Pons (tissue), 1 donor: ENCODE data around the gene GRIK2.

Experiments
- DNase-seq: peaks from one replicate; pipeline ENCODE4 v3.0.0-alpha.2; 2016; ENCODE audit warnings: low spot score

The GRIK2 gene

DNA sequence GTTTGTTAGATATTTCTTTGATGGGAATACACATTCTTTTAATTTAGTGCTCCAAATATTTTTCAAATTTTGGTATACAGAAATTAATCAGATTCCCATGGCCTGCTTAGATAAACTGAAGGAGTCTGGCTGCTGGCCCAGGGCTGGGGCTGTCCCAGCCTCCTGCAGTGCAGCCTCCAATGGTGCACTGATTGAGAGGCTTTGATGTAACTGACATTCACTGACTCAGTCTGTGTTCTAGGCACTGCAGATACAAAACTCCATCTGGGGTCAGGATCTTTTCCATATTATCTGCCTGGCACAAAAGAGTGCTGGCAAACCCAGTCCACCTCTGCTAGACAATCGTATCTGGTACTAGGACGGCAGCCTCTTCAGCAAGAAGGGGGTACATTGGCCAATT, 64.8 kb downstream of the GRIK2 start:
- DNase-seq = peak; percentile 3

- no peak for DNase-seq
Measured at GRCh38 chr6:101458826-101459225, 65.3 kb downstream of the GRIK2 start.

DNA sequence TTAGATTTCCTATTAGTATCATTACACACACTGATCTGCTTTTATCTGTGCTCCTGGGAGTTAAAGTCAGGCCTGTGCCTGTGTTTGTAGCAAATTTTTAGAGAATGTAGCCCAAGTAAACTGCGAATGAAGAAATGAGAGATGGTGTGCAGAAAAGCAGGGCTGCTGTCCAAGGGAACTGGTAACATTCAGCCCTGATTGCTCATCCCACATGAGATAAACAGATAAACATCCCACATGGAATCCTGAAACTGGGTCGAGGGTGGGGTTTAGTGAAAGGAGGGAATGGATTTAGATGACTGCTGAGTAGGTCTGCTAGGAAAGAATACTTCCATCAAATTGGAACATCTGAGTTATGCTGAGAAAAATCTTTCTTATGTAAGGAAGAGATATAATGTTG, 69.1 kb downstream of the GRIK2 start:
- DNase-seq = no peak

GRCh38 chr6:101465863-101466262, 72.4 kb downstream of the GRIK2 start:
- no peak for DNase-seq

DNA sequence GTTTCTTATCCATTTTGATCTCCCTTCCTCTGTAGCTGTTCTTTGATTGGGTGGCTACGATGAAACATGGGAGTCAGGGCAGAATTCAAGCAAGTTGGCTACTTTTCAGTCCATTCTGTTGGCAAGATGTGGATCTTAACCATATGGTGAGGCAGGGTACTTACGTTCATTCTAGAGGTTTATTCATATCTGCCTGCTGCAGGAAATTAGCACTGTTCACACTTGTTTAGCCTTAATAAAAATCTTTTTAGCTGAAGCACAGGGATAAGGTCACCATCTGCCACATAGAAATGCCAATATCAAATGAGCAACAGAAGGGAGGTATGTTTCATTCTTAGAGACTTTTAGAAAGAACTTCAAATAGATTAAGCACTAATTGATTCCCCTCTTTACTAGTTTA, 83.9 kb downstream of the GRIK2 start:
- peak; percentile 7 for DNase-seq

GRCh38 chr6:101478891-101479290, 85.4 kb downstream of the GRIK2 start:
- no peak for DNase-seq

DNA sequence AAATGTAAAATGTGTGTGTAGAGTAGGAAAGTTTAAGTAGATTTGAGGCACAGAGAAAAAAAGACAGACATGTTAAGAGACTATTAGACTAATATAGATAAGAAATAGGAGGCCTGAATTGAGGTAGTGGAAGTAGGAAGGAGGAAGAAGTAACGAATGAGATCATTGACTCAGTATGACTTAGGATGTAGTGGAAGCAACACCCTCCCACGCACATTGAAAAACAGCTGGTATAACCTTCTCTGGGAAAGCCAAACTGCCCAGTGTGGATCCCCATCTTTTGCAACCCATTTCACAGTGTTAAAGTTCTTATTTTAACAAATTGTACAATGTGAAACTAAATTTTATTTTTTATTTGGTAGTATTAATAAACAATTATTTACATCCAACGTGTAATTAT, 89.1 kb downstream of the GRIK2 start:
- no peak for DNase-seq

DNA sequence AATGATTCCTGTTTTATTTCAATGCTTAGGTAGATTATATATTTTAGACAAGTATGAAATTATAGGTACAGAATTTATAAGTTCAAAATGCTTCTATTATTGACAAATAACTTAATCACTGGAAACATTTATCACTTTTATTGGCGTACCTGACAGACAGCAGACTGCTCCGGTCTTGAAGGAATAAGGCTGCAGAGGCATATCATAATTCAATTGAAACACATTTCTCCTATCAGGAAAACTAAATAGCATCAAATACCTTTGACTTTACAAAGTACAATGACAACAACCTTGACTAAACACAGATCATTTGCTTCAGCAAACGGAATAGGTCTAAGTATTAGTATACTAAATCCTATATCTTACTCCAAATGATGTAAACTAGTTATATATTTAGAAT, 91.3 kb downstream of the GRIK2 start:
- no peak for DNase-seq

GRCh38 chr6:101486124-101486523, 92.6 kb downstream of the GRIK2 start:
- DNase-seq = no peak

DNA sequence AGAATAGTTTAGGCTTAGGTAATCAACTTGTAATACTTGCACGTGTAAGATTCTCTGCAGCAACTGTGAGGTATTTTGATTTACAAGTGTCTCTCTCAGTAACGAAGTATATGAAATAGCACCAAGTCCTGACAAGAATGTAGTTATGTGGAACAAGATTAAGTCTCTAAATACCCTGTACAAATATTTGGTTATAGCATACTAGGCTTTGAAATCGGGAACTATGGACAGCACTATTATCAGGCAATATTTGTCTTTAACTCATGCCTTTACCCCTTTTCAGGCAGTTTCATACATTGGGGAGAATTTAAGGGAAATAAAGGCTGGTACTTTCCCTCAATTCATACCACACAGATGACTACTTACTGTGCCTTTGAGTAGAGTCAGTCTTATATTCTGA, 93.2 kb downstream of the GRIK2 start:
- no peak for DNase-seq

- no peak for DNase-seq
Measured at GRCh38 chr6:101489456-101489855, 95.9 kb downstream of the GRIK2 start.

GRCh38 chr6:101490857-101491256, 97.3 kb downstream of the GRIK2 start:
- no peak for DNase-seq

DNA sequence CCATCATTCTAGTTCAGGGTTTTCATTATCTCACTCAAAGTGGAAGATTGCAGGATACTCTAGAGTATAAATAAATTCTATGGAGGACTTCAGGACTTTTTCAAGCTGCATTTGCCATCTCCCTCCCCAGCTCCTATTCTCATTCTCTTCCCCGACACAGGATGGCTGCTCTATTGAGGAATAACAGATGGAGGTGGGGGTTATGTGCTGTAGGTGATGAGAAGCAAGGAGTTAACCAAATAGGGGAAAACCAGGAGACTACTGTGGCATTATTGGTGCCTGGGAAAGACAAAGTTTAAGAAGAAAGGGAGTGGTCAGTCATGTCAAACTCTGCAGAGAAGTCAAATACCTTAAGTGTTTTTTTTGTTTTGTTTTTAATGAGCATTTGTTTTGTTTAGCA, 109.3 kb downstream of the GRIK2 start:
- no peak for DNase-seq

DNA sequence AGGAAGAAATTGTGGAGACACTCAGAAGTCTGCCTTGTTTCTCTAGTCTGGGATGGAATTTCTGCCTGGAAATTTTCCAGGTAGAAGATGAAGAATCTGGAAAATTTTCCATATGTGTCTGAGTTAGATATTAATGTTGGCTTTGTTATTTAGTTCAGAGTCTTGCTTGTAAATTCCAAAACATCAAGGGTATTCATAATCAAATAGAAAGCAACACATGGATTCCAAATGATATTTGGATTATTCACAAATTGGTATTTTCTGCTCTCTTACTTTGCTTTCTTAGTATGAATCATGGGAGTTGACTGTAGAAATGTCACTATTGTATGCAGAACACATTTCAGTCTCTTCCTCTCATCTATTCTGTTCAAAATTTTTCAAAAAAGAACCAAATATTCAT, 116.0 kb downstream of the GRIK2 start:
- no peak for DNase-seq

- DNase-seq = no peak
Measured at GRCh38 chr6:101513181-101513580, 119.7 kb downstream of the GRIK2 start.

- DNase-seq = no peak
Measured at GRCh38 chr6:101516578-101516977, 123.1 kb downstream of the GRIK2 start.

- no peak for DNase-seq
Measured at GRCh38 chr6:101517632-101518031, 124.1 kb downstream of the GRIK2 start.

- DNase-seq = no peak
Measured at GRCh38 chr6:101522254-101522653, 128.7 kb downstream of the GRIK2 start.

- no peak for DNase-seq
Measured at GRCh38 chr6:101527467-101527866, 134.0 kb downstream of the GRIK2 start.

DNA sequence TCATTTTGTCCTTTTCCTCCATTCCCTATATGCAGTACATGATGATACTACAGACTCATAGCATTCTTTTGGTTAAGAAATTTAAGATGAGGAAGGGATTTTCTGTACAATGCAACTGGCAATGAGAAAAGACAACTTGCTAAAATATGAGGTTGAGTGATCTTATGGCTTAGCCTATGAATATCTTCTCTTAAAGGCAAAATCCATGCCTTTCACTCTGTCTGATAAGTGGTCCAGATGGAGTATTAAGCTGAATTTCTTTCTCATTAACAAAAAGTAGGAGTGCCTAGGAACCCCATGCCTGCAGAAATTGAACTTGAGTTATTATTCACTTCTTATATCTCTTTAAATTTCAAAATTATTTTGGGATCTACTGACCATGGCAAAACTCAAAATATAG, 135.3 kb downstream of the GRIK2 start:
- no peak for DNase-seq

GRCh38 chr6:101531538-101531937, 138.0 kb downstream of the GRIK2 start:
- no peak for DNase-seq

DNA sequence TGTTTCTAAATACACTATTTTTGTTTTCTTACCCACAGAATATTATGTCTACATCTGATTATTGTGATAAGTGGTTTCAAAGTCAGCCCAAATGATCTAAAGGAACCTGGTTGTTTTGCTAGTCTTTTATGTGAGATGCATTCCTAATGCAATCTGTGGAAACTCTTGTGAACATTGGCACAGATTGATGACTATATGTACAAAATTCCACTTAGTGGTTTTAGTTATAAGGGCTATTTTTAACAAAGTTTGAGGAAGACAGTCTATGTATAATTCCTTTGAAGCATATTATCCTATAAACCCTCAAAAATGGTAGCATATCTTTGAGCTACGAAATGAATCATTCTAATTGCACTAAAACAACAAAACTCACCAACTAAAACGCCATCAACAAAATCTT, 140.9 kb downstream of the GRIK2 start:
- no peak for DNase-seq

GRCh38 chr6:101534821-101535220, 141.3 kb downstream of the GRIK2 start:
- DNase-seq = no peak

DNA sequence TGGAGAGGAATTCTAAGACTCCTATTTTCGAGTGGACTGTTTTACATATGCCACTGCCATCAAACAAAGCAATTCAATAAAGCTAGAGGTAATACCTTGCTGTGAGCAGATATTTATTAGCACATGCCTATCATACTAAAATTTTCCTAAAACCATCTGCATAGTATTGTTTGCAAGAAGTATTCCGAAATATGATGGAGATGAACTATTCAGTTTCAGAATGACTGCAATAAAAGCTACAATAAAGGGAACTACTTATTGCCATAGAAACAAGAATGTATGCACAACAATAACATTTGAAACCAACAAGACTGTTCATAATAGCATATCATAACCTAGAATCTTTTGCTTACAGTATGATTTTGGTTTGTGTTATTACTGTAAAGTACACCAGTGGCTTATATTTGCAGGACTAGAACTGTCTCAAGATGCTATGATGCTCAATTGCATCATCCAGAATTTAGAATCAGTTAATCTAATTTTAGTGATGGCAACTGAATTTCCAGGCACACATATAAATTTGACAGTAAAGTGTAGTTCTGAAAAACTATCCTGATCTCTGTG, 144.3 kb downstream of the GRIK2 start:
- no peak for DNase-seq
